ENCODE data around the gene CYSRT1.
"Not testable (repeated sequence)": the region's sequence is repeated elsewhere in the genome, so short reads cannot be mapped to it uniquely, and the experiment has no call there.

The CYSRT1 gene

GRCh38 chr9:137252555-137253506 is 27.9 kb downstream of the CYSRT1 start:
- DNase-seq: no peak

- DNase-seq: no peak
Observed at GRCh38 chr9:137253717-137254623, 29.0 kb downstream of the CYSRT1 start.

GRCh38 chr9:137254624-137255447 is 29.9 kb downstream of the CYSRT1 start, which contains the start of gene NELFB:
Gene NELFB (plus strand): TSS chr9:137255327.
- DNase-seq: peak; percentile 90 to 97 (median 93)

- peak in 1 of 5 donors; percentile 33 for DNase-seq
Observed at GRCh38 chr9:137255448-137256114, 30.6 kb downstream of the CYSRT1 start.

- DNase-seq: no peak
Observed at GRCh38 chr9:137256362-137256761, 31.4 kb downstream of the CYSRT1 start.

- no peak for DNase-seq
Observed at GRCh38 chr9:137256856-137257255, 31.9 kb downstream of the CYSRT1 start.

GRCh38 chr9:137262173-137262908 is 37.4 kb downstream of the CYSRT1 start:
- DNase-seq: not testable (repeated sequence)

- no peak for DNase-seq
Observed at GRCh38 chr9:137262909-137263285, 37.9 kb downstream of the CYSRT1 start.

GRCh38 chr9:137263506-137263905 is 38.5 kb downstream of the CYSRT1 start:
- DNase-seq: no peak

- DNase-seq: no peak
Observed at GRCh38 chr9:137264067-137264466, 39.1 kb downstream of the CYSRT1 start.

- DNase-seq: no peak
Observed at GRCh38 chr9:137265496-137266161, 40.7 kb downstream of the CYSRT1 start.

- DNase-seq: no peak
Observed at GRCh38 chr9:137266162-137266527, 41.2 kb downstream of the CYSRT1 start.

- no peak for DNase-seq
Observed at GRCh38 chr9:137266585-137267453, 41.8 kb downstream of the CYSRT1 start.

- DNase-seq: no peak
Observed at GRCh38 chr9:137267933-137268355, 43.0 kb downstream of the CYSRT1 start.

- no peak for DNase-seq
Observed at GRCh38 chr9:137268538-137269201, 43.7 kb downstream of the CYSRT1 start.

GRCh38 chr9:137269231-137269772 is 44.3 kb downstream of the CYSRT1 start:
- no peak for DNase-seq

GRCh38 chr9:137270929-137271695 is 46.1 kb downstream of the CYSRT1 start:
- no peak for DNase-seq

- no peak for DNase-seq
Observed at GRCh38 chr9:137271696-137272076, 46.7 kb downstream of the CYSRT1 start.

All from T-helper 1 cell (primary cell).